ENCODE data around the gene PDE4A.

PDE4A gene

DNA sequence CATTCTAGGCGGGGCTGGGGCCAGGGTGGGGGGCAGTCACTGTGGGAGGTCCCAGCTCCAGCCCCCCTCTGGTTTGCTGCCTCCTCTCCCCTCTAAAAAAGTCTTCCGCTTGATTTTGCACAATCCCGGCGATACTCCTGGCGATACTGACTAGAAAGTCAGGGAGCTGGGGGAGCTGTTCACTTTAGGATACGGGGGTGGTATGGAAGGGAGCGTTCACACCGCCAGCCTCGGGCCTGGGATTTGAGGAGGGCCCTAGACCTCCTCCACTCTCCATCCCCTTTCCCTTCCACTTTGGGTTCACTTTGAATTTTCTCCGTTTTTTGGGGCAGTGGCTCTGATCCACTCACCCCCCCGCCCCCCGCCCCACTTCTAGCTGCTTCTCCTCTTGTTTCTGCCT is 47.8 kb downstream of the PDE4A start:
- no peak for DNase-seq

DNA sequence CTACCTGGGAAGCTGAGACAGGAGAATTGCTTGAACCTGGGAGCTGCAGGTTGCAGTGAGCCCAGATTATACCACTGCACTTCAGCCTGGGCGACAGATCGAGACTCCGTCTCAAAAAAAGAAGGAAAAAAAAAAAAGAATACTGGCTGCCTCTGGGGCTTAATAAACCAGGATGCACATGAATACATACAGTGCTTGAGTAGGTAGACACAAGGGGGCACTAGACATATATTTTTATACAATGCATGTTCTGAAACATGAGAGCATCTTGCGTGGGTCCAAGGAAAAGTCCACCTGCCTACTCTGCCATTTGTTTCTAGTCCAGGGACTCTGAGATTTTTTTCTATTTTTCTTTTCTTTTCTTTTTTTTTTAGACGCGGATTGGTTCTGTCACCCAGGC is 51.6 kb downstream of the PDE4A start:
- DNase-seq: no peak

DNA sequence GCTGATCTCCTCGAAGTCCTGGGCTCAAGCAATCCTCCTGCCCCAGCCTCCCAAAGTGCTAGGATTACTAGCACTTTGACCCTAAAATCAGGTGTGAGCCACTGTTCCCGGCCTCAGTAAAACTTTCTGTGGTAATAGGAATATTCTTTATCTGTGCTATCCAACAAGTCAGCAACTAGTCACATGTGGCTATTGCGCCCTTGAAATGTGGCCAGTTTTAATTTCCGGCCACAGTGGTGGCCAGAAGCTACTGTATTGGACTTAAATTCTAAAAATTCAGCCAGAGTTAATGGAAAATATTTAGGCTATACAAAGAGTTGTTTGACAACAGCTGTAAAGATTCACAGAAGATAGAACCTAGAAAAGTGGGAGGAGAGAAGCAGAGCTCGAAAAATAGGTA is 52.9 kb downstream of the PDE4A start:
- no peak for DNase-seq

DNA sequence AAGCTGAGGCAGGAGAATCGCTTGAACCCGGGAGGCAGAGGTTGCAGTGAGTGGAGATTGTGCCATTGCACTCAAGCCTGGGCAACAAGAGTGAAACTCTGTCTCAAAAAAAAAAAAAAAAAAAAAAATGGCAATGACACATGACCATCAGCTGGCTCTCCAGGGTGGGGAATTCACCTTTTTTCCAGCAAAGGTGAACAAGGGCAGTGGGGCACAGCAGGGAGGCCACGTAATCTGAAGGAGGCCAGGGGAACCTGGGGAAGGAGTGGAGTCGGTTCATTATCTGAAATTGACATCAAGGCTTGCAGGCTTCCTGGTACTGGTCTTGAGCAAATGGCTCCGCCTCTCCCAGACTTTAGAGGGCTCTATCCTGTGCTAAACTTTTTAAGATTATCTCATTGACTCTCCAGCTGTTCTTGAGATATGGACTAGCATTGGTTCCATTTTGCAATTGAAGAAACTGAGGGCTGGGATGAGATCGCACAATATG is 54.7 kb downstream of the PDE4A start:
- DNase-seq: no peak

DNA sequence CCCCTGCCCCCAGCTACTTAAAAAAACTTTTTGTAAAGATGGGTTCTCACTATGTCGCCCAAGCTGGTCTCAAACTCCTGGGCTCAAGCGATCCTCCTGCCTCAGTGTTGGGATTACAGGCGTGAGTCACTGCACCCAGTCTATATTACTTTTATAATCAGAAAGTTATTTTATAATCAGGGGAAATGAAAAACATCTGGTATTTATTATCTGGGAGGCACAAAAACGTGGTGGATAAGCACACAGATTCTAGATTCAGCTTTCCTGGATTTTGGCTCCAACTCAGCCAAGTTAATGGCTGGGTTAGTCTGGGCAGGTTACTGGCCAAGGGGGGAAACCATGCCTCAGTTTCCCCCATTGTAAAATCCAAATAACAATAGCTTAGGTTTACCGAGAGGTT is 58.1 kb downstream of the PDE4A start:
- no peak for DNase-seq

DNA sequence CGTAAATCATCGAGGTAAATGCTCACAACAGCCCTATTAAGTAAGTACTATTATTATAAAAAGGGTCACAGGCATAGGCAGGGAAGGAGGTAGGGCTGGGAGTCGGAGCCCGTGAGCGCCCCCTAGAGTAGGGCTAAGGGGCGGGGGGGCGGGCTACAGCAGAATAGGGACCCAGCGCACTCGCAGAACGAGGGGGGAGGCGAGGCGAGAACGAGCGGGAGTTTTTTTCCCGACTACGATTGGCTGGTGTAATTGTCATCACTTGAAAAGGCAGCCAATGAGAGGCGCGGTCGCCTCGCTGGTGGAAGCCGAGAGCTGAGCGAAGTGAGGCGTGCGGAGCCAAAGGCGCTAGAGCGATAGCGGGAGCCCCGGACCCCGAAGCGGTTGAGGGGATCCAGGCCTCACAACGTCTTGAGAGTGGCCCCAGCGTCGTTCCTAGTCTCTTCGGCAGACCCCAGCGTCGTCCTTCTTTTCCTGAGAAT is 58.6 kb downstream of the PDE4A start:
- DNase-seq: peak; percentile 89

DNA sequence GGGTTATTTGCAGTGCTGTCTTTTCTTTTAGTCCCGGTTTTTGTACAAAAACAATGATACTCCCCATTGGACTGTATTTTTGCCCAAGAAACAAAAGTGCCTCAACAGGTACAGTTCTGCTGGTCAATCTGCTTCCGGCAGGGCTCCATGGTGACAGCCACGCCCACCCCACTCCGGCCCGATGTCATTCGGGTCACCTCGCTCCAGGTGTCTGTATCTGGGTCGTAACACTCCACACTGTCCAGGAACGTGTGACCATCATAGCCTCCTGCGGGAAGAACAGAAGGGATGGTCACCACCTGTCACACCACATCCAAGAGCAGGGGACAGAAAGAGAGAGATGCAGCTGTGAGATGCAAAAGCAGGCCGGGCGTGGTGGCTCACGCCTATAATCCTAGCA is 66.2 kb downstream of the PDE4A start:
- no peak for DNase-seq

DNA sequence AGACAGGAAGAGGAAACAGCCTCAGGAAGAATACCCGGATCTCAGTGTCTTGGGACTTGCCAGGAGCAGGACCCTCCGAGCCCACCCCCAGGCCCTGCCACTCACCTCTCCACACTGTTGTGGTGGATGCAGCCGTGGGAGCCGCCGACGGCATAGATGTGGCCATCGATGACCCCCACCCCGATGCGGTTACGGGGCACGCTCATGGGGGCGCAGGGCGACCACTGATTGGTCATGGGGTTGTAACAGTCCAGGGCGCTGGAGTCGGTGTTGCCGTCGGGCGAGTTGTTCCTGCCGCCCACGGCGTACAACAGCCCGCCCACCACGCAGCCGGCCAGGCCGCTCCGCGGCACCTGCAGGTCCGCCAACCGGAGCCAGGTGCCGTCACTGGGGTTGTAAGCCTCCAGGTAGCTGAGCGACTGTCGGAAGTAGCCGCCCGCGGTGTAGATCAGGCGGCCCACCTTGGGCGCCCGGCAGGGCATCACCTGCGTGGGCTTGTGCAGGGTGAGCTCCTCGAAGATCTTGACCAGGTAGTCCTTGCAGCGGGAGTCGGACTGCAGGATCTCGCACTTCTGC is 71.2 kb downstream of the PDE4A start:
- no peak for DNase-seq

DNA sequence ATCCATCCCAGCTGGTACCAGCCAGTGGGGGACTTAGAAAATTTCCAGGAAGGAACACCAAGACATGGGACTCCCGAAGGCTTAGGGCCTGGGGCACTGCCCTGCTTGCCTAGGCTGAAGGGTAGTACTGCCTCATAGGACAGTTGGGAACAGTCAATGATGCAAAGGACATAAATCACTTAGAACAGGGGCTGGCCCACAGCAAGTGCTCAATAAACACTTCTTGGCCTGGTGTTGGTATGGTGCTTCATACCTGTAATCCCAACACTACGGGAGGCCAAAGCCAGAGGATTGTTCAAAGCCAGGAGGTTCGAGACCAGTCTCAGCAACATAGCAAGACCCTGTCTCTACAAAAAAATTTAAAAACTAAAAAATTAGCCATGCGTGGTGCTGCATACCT is 77.0 kb downstream of the PDE4A start:
- no peak for DNase-seq

DNA sequence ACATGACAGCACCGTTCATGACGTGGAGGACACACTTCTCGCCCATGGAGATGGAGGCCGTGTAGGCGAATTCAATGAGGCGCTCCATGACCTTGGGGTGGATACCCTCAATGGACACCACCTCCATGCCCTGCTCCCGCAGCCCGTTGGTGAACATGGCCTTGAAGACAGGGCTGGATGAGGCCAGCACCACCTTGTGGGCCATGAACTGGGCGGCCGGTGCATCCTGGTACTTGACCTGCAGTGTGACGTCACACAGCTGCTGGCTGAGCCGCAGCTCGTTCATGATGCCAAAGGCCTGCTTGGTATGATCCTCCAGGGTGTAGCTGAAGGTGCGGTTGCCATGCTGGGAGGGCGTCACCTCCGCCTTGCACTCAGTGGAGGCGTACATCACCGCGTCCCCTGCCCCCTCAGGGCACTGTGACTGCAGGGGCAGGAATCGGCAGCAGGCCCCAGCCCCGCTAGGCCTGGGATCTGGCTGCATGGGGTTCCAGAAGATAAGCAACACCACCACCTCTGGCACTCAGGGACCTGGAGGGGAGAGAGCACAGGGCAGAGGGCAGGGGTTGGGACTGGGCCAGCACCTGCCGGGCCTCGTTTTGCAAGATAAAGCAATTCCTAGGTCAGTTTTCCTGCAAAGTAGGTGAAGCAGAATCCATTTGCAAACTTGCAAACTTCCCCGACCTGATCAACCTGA is 79.4 kb downstream of the PDE4A start:
- no peak for DNase-seq

DNA sequence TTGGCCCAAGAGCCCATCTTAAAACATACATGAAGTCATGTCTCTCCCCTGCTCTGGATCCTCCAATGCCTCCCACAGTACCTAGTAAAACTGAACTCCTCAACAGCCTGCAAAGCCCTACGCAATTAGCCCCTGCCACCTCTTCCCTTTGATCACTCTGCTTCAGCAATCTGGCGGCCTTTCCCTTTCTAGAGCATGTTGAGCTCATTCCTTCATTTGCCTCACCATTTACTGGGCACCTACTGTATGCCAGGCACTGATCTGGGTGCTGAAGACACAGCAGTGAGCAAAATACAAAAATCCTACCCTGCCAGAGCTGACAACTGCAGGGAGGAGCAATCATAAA is 79.9 kb downstream of the PDE4A start:
- no peak for DNase-seq

DNA sequence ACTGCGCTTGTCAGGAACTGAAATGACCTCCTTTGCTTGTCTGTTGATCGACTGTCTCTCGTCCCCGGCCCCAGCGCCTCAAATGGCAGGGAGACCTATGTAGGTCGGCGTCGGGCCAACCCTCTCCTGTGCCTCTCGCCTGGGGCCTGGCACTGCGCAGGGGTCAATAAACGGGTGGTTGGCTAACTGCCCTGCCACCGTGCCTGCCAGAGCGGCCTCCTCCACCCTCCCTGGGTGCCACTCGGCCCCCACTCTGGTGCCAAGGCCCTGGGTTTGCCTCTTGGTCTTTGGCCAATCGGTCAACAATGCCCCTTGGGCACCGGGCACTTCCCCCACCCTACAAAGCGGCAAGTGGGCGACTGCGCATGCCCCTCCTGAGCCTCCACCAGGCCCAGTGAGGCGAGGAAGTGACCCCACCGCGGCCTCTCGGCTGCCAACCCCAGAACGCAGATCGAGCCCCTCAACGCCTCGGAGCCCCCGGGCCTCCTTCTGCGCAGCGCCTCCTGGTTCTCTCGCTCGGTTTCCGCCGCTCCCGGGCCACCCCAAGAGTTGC is 81.7 kb downstream of the PDE4A start:
- peak; percentile 22 for DNase-seq

DNA sequence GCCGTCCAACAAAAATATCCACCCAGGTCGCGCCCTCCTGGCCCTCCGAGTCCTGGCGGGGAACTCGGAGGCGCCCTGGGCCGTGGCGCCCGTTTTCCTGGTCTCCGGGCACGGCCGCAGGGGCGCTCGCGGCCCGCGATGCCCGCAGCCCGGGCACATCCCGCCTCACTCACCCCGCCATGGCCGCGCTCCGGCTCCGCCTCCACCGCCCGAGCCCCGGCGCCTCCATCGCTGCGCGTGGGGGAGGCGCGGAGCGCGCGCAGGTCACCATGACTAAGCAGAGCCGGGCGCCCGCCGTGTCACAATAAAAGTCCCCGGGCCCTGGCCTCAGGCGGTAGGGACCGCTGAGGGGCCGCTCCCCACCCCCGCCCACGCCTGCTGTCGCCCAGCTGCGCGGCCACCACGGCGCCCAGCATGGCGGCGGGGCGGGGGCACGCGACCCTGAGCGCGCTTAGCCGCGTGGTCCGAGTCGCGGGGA is 82.2 kb downstream of the PDE4A start:
- DNase-seq: peak; percentile 84

DNA sequence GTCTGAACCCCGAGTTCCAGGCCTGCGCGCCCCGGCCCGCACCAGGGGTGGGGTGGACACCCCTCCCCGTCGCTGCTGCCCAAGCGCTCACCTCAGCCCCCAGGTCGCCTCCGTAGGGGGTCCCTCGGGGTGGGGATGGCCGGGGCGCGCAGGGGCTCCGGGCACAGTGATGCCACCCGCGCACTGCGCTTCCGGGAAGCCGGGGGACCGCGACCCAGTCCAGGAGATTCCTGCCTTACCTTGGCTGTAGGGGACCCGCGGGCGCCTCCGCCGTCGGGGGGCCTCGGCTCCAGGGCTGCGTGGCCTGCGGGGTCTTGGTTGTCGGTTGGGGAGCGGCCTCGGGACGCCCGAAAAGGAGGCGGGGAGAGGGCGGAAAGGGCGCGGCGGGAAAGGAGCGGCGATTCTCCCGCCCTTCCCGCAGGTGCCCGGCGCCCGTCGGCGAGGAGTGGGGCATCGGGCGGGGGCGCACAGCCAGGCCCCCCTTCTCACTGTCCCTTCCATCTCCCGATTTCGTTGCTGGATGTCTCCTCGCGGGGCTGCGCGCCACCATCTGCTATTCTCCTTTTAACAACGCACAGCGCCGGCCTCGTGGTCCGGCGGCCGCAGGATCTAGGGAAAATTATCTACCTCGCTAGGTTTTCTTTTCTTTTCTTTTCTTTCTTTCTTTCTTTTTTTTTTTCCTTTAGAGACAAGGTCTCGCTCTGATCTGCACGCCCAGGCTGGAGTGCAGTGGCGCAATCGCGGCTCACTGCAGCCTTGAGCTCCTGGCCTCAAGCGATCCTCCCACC is 82.9 kb downstream of the PDE4A start, which contains the start of gene KEAP1:
TSS of gene KEAP1 (minus strand) at position 355 of the 788 bp plus-strand sequence. CDS start 3,323 bp downstream, outside the sequence.
- DNase-seq: peak; percentile 12

DNA sequence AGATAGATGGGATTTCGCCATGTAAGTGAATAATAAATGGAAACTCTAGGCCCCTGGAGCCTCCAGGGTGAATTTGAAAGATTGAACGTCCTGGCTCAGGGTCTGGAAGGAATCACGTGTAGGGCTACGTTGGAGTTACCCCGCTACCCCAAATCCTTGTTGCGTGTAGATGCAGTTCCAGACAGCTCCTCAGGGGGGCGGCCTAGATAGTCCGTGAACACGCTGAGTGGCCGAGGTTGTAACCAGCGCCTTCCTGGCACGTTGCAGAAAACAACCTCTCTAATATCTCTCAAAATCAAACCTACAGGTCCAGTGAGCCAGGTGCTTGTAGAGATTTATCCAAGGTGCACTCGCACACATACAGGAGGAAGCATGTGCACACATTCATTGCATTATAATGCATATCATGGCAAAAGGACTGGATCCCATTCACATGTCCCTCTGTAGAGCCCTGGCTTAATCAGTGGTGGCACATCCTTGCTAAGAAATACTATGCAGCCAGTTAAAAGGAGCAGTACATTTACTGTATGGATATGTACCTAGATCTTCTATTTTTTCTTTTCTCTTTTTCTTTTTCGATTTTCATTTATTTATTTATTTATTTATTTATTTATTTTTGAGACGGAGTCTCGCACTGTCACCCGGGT is 85.4 kb downstream of the PDE4A start:
- DNase-seq: peak; percentile 83

DNA sequence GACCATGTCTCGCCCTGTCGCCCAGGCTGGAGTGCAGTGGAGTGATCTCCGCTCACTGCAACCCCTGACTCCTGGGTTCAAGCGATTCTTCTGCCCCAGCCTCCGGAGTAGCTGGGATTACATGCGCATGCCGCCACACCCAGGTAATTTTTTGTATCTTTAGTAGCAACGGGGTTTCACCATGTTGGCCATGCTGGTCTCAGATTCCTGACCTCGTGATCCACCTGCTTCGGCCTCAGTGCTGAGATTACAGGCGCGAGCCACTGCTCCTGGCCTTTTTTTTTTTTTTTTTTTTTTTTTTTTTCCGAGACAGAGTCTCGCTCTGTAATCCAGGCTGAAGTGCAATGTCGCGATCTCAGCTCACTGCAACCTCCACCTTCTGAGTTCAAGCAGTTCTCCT is 87.7 kb downstream of the PDE4A start:
- DNase-seq: no peak

DNA sequence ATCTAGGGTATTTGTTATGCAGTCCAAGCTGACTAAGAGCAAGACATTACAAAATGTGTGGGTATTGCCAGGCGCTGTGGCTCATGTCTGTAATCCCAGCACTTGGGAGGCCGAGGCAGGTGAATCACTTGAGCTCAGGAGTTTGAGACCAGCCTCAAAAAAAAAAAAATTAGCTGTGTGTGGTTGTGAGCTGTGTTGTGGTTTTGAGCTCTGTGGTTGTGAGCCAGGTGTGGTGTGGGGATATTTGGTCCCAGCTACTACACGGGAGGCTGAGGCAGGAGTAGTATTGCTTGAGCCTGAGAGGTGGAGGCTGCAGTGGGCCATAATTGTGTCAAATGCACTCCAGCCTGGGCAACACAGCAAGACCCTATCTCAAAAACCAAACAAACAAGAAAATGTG is 88.4 kb downstream of the PDE4A start:
- DNase-seq: no peak

DNA sequence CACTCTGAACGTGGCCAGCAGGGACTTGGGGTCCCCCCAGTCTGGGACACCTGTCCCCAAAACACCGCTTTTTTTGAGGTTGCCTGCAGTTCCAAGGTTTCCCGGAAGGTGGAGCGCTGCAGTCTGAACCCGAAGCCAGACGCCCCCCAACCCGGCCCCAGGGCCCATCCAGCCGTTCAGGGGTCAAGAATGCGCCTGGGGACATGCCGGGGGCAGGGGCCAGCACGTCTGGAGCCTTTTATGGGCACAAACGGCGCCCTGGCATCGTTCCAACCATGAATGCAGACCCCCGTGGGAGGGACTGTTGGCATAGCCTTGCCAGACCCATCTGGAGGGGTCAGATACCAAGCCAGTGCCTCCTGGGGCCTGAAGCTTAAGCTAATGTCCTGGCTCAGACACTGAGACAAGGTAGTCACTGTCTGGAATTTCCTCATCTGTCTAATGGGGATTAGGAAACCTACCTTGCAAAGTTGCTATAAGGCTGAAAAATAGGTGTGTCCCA is 90.0 kb downstream of the PDE4A start:
- peak; percentile 60 for DNase-seq

DNA sequence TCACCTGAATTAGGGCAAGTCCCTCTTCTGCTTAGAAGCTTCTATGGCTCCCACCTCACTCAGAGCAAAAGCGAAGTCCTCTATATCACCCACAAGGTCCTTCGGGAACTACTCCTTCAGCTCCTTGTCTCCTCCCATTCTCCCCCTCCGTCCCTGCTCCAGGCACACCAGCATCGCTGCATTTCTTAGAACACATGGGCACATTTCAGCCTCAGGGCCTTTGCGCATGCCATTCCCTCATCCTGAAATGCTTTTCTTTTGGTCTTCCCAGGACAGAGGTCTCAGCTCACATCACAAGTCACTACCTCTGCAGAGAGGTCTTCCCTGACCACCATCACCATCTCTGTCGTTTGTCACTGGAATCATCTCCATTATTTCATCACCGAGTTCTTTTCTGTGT is 92.9 kb downstream of the PDE4A start:
- DNase-seq: no peak

DNA sequence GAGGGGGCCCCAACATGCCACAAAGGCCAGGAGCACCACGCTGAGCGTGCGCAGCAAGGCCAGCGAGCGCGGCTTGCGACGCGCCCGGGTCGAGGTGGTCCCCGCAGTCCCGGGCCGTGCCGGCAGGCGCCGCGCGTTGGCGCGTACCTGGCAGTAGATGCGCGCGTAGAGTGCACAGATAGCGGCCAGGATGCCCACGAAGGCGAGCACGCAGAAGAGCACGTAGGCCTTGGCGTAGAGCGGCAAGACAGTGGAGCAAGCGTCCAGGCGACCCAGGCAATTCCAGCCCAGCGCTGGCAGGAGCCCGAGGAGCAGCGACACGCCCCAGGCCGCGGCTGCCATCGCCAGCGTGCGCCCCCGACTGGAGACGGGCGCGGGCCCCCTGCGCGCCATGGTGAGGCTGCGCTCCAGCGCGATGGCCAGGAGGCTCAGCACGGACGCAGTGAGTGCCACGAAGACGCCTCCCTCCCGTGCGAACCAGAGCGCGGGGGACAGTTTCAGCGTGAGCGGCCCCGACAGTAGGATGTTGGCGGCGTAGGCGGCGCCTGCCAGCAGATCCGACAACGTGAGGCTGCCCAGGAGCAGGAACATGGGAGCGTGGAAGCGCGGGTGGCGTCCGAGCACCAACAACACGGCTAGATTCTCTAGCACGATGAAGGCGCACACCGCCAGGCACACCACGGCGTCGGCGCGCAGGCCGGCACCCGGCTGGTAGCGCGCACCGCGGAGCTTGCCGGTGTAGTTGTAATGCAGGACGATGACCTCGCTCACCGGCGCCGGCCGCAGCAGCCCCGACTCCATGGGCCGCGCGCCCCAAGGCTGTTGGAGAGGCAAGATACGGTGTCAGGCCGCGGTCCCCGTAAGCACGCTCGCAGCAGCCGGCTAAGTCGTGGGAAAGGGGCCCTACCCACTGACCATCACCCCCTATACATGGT is 94.1 kb downstream of the PDE4A start:
- DNase-seq: peak; percentile 43

DNA sequence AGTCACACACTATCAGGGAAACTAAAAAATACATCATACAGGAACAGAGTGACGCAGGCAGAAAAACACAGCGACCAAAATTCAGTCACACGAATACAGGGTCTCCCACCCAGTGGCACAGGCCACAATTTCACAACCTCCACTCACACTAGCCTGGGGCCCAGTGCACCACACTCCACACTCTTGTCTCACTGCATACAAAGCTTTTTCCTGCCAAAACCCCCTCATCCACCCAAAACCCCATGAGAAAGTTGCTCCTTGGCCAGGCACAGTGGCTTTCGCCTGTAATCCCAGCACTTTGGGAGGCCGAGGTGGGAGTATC is 95.7 kb downstream of the PDE4A start:
- DNase-seq: no peak
